Astrocyte (in vitro differentiated cells and primary cell): ENCODE results near the gene ANKRD44.

Source experiments
- EZH2 ChIP-seq: IDR thresholded peaks from 2 replicates; pipeline ENCODE4 v1.6.1; 2012; ENCODE audit warnings: mild to moderate bottlenecking, low read length, inconsistent platforms; ENCODE audit not compliant: insufficient read depth
- TF ChIP-seq, protein P1 (sequence below): IDR thresholded peaks from 2 replicates; pipeline ENCODE4 v1.5.1; 2011; ENCODE audit warnings: low read depth, mild to moderate bottlenecking, inconsistent platforms, low read length, moderate library complexity; ENCODE audit not compliant: insufficient read depth

GRCh38 chr2:197161774-197162173 is 148.8 kb downstream of the ANKRD44 start:
- TF ChIP-seq, protein P1, sequence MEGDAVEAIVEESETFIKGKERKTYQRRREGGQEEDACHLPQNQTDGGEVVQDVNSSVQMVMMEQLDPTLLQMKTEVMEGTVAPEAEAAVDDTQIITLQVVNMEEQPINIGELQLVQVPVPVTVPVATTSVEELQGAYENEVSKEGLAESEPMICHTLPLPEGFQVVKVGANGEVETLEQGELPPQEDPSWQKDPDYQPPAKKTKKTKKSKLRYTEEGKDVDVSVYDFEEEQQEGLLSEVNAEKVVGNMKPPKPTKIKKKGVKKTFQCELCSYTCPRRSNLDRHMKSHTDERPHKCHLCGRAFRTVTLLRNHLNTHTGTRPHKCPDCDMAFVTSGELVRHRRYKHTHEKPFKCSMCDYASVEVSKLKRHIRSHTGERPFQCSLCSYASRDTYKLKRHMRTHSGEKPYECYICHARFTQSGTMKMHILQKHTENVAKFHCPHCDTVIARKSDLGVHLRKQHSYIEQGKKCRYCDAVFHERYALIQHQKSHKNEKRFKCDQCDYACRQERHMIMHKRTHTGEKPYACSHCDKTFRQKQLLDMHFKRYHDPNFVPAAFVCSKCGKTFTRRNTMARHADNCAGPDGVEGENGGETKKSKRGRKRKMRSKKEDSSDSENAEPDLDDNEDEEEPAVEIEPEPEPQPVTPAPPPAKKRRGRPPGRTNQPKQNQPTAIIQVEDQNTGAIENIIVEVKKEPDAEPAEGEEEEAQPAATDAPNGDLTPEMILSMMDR: no peak
- TF ChIP-seq EZH2: no peak
